IPS-15b (cell line): ENCODE results near the gene FLYWCH2.
"Not testable (repeated sequence)": the region's sequence is repeated elsewhere in the genome, so short reads cannot be mapped to it uniquely, and the experiment has no call there.

Experiments
- H3K27me3 ChIP-seq: one replicate; pipeline ENCODE4 v1.6.1; 2013; ENCODE audit warnings: low read length; ENCODE audit not compliant: control insufficient read depth, insufficient read depth
- H3K36me3 ChIP-seq: one replicate; pipeline ENCODE4 v1.6.1; 2013; ENCODE audit warnings: low read length; ENCODE audit not compliant: control insufficient read depth, insufficient read depth
- H3K4me1 ChIP-seq: one replicate; pipeline ENCODE4 v1.6.1; 2013; ENCODE audit warnings: mild to moderate bottlenecking, low read length; ENCODE audit not compliant: control insufficient read depth, insufficient read depth
- H3K4me3 ChIP-seq: one replicate; pipeline ENCODE4 v1.5.1; 2013; ENCODE audit warnings: low read depth, low read length
- H3K9ac ChIP-seq: one replicate; pipeline ENCODE4 v1.6.1; 2013; ENCODE audit warnings: low read depth, mild to moderate bottlenecking, low read length
- H3K9me3 ChIP-seq: one replicate; pipeline ENCODE4 v1.6.1; 2013; ENCODE audit warnings: mild to moderate bottlenecking, low read length; ENCODE audit not compliant: control insufficient read depth, insufficient read depth

The FLYWCH2 gene

DNA sequence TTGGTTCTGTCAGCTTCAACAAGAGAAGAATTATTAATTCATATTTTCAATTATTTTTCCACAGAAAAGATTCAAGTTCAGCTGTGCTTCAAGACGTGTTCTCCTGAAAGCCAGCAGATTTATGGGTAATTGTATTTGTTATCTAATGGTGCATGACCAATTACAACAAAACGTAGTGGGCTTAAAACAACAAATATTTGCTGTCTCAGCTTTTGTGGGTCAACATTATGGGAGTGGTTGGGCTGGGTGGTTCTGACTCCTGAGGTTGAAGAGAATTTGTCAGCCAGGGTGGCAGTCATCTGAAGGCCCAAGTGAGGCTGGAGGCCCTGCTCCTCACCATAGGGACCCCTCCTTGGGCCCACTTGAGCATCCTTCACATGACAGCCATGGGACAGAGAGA is 57.0 kb downstream of the FLYWCH2 start:
- no peaks in the 10 kb centered on the region for H3K4me1 ChIP-seq
- H3K9ac ChIP-seq, result no peak overlapping the region
- H3K27me3 ChIP-seq, result no peaks in the 10 kb centered on the region
- peaks cover 19% of the 10 kb centered on the region for H3K36me3 ChIP-seq
- H3K4me3 ChIP-seq, result no peak overlapping the region
- H3K9me3 ChIP-seq, result no peaks in the 10 kb centered on the region

- Histone ChIP-seq H3K27me3 (no peaks in the 10 kb centered on the region), H3K9me3 (no peaks in the 10 kb centered on the region), H3K4me3 (no peak overlapping the region), H3K36me3 (peaks cover 13% of the 10 kb centered on the region), H3K4me1 (no peaks in the 10 kb centered on the region), H3K9ac (no peak overlapping the region)
Observed at GRCh38 chr16:2942045-2942444, 59.0 kb downstream of the FLYWCH2 start.

- H3K36me3 ChIP-seq, H3K4me3 ChIP-seq, H3K9ac ChIP-seq, H3K4me1 ChIP-seq, H3K27me3 ChIP-seq, H3K9me3 ChIP-seq: not testable (repeated sequence)
Observed at GRCh38 chr16:2943716-2944115, 60.7 kb downstream of the FLYWCH2 start.

DNA sequence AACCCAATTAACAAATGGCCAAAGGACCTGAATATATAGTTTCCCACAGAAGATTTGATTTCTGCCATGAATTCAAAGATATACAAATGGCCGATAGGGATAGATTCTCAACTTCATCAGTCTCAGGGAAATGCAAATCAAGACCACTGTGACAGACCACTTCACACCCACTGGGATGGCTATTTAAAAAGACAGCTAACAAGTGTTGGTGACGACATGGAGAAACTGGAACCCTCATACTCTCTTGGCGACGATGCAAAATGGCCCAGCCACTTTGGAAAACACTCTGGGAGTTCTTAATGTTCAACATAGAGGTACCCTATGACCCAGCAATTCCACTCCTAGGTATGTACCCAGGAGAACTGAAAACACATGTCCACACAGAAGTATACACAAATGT is 63.6 kb downstream of the FLYWCH2 start:
- Histone ChIP-seq H3K36me3 (peaks cover 6% of the 10 kb centered on the region), H3K4me3 (no peak overlapping the region), H3K4me1 (no peaks in the 10 kb centered on the region), H3K9me3 (no peaks in the 10 kb centered on the region), H3K27me3 (no peaks in the 10 kb centered on the region), H3K9ac (no peak overlapping the region)
